ENCODE results near the gene ZC3H18.

Gene ZC3H18

DNA sequence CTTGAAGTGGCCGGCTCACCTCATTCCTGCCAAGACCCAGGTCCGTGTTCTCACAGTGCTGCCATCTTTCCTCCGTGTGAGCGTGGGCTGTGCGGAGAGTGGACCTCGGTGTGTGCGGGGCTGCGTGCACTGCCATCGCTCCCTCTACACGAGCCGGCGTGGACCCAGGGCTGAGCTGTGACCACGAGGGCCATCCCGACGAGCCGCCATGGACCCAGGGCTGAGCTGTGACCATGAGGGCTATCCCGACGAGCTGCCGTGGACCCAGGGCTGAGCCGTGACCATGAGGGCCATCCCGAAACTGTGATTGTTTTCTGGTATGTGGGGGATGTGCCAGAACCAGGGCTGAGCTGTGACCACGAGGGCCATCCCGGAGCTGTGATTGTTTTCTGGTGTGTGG lies 101.6 kb downstream of the ZC3H18 start:
- DNase-seq (ENCODE audit: low read depth, low spot score) = no peak
- POLR2A ChIA-PET = no interaction called here
- TF ChIP-seq, protein P1, sequence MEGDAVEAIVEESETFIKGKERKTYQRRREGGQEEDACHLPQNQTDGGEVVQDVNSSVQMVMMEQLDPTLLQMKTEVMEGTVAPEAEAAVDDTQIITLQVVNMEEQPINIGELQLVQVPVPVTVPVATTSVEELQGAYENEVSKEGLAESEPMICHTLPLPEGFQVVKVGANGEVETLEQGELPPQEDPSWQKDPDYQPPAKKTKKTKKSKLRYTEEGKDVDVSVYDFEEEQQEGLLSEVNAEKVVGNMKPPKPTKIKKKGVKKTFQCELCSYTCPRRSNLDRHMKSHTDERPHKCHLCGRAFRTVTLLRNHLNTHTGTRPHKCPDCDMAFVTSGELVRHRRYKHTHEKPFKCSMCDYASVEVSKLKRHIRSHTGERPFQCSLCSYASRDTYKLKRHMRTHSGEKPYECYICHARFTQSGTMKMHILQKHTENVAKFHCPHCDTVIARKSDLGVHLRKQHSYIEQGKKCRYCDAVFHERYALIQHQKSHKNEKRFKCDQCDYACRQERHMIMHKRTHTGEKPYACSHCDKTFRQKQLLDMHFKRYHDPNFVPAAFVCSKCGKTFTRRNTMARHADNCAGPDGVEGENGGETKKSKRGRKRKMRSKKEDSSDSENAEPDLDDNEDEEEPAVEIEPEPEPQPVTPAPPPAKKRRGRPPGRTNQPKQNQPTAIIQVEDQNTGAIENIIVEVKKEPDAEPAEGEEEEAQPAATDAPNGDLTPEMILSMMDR (IDR thresholded peaks at IDR 0.05; ENCODE audit: insufficient read depth, low read length, missing control alignments) = no peak
- no peak overlapping the region for H3K4me3 ChIP-seq (ENCODE audit: low read depth, low read length)
- CTCF ChIA-PET = interaction anchor here (1.4 to 1.9 kb wide), 3 partner anchors 9 to 186 kb away, joined by 4 to 7 read pairs (median 4); no protein-coding TSS in a partner anchor

DNA sequence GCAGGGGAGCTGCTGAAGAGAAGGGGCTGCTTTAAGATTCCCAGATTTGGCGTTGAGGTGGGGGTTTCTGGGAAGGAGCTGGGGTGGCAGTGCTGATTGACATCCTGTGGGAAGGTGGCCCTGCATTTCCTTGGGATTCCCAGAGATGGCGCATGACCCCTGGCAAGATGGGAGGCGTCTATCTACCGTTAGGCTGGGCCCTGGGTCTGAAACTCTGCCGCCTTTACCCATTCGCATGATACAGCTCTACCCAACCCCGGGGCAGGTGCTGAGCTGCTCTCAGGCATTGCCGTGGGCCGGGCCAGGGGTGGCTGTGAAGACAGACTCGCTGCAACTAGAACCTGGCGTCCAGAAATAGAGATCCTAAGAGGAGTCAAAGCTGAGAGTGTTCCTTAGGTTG lies 102.6 kb downstream of the ZC3H18 start:
- POLR2A ChIA-PET = no interaction called here
- TF ChIP-seq, protein P1 (IDR thresholded peaks at IDR 0.05; ENCODE audit: insufficient read depth, low read length, missing control alignments) = peak; percentile 23
- DNase-seq (ENCODE audit: low read depth, low spot score) = no peak
- H3K4me3 ChIP-seq (ENCODE audit: low read depth, low read length) = no peak overlapping the region
- CTCF ChIA-PET = interaction anchor here (1.1 to 1.9 kb wide), 4 partner anchors 10 to 185 kb away, joined by 3 to 7 read pairs (median 4); partner anchors contain the start of gene MVD

GRCh38 chr16:88673716-88674379 lies 103.6 kb downstream of the ZC3H18 start:
- POLR2A ChIA-PET = no interaction called here
- H3K4me3 ChIP-seq (ENCODE audit: low read depth, low read length) = no peak overlapping the region
- no peak for DNase-seq (ENCODE audit: low read depth, low spot score)
- CTCF ChIA-PET = interaction anchor here (1.0 to 1.5 kb wide), 2 partner anchors 10 to 11 kb away, joined by 3 read pairs; partner anchors contain the start of gene MVD
- TF ChIP-seq, protein P1 (IDR thresholded peaks at IDR 0.05; ENCODE audit: insufficient read depth, low read length, missing control alignments) = no peak

DNA sequence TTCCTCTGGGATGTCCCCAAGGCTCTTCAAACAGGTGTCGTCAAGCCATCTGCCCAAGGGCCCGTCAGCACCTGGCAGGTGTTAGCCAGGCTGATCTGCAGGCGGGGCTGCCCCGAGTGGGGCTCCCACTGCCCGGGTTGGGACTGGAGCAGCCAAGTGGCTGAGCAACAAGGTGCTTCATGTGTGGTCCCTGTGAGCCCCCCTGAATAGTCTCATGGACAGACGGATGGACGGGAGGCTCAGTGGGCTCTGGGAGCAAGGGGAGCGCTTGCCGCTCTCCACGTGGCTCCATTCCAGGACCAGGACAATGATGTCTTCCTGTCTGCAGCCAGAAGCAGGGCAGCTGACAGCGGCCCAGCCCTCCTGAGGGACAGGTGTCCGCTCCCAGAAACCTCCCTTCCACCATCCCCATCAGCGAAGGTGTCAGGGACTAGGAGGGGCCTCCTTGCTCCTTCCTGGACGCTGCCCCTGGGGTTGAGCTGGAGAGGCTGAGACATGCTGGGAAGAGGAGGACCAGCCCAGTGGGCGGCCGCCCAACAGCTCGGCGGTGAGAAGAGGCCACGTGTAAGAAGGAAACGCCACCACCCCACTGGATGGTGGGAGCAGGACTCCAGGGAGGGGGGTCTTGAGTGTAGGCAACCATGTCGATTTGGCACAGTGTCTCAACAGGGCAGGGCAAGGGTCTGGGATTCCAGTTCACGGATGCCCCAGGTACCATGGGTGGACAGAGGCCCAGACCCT lies 106.5 kb downstream of the ZC3H18 start:
- no peak for DNase-seq (ENCODE audit: low read depth, low spot score)
- ChIA-PET POLR2A (no interaction called here), CTCF (interaction anchor here (1.8 kb wide), 1 partner anchor 12 kb away, joined by 6 read pairs; no protein-coding TSS in a partner anchor)
- H3K4me3 ChIP-seq (ENCODE audit: low read depth, low read length) = no peak overlapping the region
- TF ChIP-seq, protein P1 (IDR thresholded peaks at IDR 0.05; ENCODE audit: insufficient read depth, low read length, missing control alignments) = no peak

DNA sequence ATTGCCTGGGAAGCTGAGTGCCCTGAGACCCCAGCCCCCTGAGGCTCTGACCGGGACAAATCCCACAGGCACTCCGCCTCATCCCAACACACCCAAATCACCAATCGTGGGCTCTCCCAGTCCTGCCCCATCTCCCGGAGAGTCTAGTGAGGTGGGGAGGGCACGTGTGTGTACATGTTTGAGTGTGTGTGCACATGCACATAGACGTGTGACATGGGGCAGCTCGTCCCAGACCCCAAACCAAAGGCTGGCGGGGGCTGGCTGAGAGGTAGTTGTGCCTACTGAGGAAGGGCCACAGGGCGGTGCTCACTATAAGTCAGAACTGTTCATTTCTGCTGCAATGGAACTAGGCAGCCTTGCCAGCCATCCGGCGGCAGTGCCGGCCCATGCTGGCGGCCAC lies 107.5 kb downstream of the ZC3H18 start:
- CTCF ChIA-PET = interaction anchor here (1.0 kb wide), 1 partner anchor 11 kb away, joined by 3 read pairs; no protein-coding TSS in a partner anchor

More for the DNA sequence above, 107.5 kb downstream of the ZC3H18 start:
- TF ChIP-seq, protein P1 (IDR thresholded peaks at IDR 0.05; ENCODE audit: insufficient read depth, low read length, missing control alignments) = no peak
- H3K4me3 ChIP-seq (ENCODE audit: low read depth, low read length) = no peak overlapping the region
- POLR2A ChIA-PET = no interaction called here
- DNase-seq (ENCODE audit: low read depth, low spot score) = no peak

All from AG04449 (cell line).